ENCODE data around the gene PYCR2.

DNA sequence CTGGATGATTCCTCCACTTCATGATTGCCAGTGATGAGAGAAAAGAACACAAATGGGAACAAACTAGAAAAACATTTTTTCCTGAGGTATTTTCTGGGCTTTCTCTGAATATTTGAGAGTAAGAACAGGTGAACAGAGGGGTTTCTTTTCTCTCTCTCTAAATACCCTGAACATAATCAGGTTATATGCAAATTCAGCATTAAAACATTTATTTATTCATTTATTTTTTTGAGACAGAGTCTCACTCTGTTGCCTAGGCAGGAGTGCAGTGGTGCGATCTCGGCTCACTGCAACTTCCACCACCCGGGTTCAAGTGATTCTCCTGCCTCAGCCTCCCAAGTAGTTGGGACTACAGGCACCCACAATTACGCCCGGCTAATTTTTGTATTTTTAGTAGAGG lies 22.8 kb upstream of the PYCR2 start:
- TF ChIP-seq, protein P1, sequence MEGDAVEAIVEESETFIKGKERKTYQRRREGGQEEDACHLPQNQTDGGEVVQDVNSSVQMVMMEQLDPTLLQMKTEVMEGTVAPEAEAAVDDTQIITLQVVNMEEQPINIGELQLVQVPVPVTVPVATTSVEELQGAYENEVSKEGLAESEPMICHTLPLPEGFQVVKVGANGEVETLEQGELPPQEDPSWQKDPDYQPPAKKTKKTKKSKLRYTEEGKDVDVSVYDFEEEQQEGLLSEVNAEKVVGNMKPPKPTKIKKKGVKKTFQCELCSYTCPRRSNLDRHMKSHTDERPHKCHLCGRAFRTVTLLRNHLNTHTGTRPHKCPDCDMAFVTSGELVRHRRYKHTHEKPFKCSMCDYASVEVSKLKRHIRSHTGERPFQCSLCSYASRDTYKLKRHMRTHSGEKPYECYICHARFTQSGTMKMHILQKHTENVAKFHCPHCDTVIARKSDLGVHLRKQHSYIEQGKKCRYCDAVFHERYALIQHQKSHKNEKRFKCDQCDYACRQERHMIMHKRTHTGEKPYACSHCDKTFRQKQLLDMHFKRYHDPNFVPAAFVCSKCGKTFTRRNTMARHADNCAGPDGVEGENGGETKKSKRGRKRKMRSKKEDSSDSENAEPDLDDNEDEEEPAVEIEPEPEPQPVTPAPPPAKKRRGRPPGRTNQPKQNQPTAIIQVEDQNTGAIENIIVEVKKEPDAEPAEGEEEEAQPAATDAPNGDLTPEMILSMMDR (IDR thresholded peaks at IDR 0.05) = no peak
- no peak for TF ChIP-seq POLR2A (IDR thresholded peaks at IDR 0.05)
